HG03135 (cell line): ENCODE results near the gene LDLR.
"Not testable (repeated sequence)": the region's sequence is repeated elsewhere in the genome, so short reads cannot be mapped to it uniquely, and the experiment has no call there.

Source experiments
- ATAC-seq: cut with Tn5 transposase; IDR thresholded peaks from one replicate; pipeline ENCODE4 v1.9.1; 2021; ENCODE audit warnings: mild to moderate bottlenecking, moderate library complexity; ENCODE audit not compliant: unreplicated experiment

The LDLR gene

GRCh38 chr19:11069561-11069960 lies 19.7 kb upstream of the LDLR start:
- ATAC-seq: no peak

GRCh38 chr19:11070123-11070522 lies 19.1 kb upstream of the LDLR start:
- no peak for ATAC-seq

- ATAC-seq: no peak
Observed at GRCh38 chr19:11073568-11073967, 15.7 kb upstream of the LDLR start.

GRCh38 chr19:11076792-11077191 lies 12.5 kb upstream of the LDLR start:
- not testable (repeated sequence) for ATAC-seq

- ATAC-seq: no peak
Observed at GRCh38 chr19:11078893-11079292, 10.4 kb upstream of the LDLR start.

- ATAC-seq: no peak
Observed at GRCh38 chr19:11079999-11080398, 9.3 kb upstream of the LDLR start.

GRCh38 chr19:11087870-11088505 lies 1.3 kb upstream of the LDLR start:
- no peak for ATAC-seq

GRCh38 chr19:11088506-11089253 lies 583 bp upstream of the LDLR start:
- ATAC-seq: no peak

GRCh38 chr19:11090014-11090263 lies 676 bp downstream of the LDLR start:
- peak; percentile 4 for ATAC-seq

GRCh38 chr19:11090264-11090996 lies 1.2 kb downstream of the LDLR start:
- peak; percentile 66 for ATAC-seq

GRCh38 chr19:11090997-11091702 lies 1.9 kb downstream of the LDLR start:
- ATAC-seq: no peak

- no peak for ATAC-seq
Observed at GRCh38 chr19:11091703-11092153, 2.5 kb downstream of the LDLR start.

- ATAC-seq: no peak
Observed at GRCh38 chr19:11092181-11092538, 2.9 kb downstream of the LDLR start.

GRCh38 chr19:11093689-11094238 lies 4.5 kb downstream of the LDLR start:
- no peak for ATAC-seq

GRCh38 chr19:11094520-11094894 lies 5.2 kb downstream of the LDLR start:
- no peak for ATAC-seq

- peak; percentile 45 for ATAC-seq
Observed at GRCh38 chr19:11096210-11096841, 7.1 kb downstream of the LDLR start.

GRCh38 chr19:11097367-11097766 lies 8.1 kb downstream of the LDLR start:
- ATAC-seq: not testable (repeated sequence)

- ATAC-seq: no peak
Observed at GRCh38 chr19:11098327-11098726, 9.1 kb downstream of the LDLR start.

- no peak for ATAC-seq
Observed at GRCh38 chr19:11098861-11099260, 9.6 kb downstream of the LDLR start.

GRCh38 chr19:11100049-11100448 lies 10.8 kb downstream of the LDLR start:
- ATAC-seq: no peak

GRCh38 chr19:11101057-11101456 lies 11.8 kb downstream of the LDLR start:
- ATAC-seq: no peak
